ENCODE results near the gene UBL7.

UBL7 gene

GRCh38 chr15:74406517-74406916 lies 54.4 kb downstream of the UBL7 start:
- DNase-seq, result no peak

GRCh38 chr15:74405823-74406222 lies 55.1 kb downstream of the UBL7 start:
- no peak for DNase-seq

DNA sequence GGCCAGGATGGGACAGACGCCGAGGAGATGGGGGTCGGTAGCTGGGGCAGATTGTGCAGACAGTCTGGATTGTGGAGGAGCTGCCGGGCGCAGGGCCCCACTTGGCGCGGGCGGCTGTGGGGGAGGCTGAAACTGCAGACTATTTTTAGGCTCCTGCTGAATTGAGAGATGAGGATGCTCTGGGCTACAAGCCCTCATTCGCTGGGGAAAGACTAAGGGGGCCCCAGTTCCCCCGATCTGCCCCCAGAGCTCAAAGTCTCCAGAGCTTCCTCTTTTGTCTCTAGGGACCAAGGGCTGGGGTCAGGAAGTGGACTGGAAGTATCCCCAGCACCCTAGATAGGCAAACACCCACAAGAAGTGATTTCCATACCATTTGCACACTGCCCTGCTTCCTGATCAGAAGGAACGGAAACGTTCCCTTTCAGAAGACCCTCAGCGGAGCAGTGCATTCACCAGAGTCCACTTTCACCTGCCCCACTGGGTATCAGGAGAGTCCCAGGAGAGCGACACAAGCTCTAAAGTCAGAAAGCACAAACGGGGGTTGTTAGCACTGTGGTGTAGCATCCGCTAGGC lies 56.9 kb downstream of the UBL7 start:
- DNase-seq, result peak; percentile 50

DNA sequence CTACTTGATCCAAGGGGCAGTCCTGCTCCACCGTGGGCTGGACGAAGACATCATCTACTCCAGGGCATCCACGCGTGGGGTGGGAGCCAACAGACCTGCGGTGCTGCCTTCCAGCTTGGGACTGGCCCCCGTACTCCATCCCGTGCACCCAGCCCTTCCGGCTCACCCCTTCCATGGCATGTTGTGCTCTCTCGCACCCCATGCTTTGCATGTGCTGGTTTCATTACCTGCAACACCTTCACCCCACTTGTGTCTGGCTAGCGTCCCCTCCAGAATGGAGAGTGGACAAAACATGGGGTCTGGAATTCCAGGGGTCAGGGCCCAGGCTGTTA lies 57.4 kb downstream of the UBL7 start:
- DNase-seq, result no peak

- no peak for DNase-seq
Observed at GRCh38 chr15:74402873-74403587, 57.9 kb downstream of the UBL7 start.

DNA sequence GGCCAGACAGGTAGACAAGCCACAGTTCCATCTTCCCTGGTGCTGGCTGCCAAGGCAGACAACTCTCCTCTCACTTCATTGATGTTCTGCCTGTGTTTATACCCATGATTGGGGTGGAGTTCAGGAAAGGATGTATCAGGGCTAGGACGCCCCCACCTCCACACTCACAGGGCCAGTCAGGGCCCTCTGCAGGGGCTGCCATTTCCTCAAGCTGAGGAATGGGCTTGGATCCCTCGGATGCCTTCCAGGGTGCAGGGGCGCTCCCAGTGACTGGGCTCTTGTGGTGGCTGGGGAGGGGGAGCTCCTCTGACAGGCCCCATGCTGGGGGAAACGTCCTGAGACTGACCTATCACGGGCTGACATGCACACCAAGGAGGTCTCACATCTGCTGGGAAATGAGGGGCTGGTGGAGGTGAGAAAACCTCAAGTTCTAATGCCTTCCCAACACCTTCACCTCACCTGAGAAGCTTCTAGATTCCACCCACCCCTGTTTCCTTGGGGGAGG lies 58.6 kb downstream of the UBL7 start:
- no peak for DNase-seq

GRCh38 chr15:74400915-74401757 lies 59.8 kb downstream of the UBL7 start:
- DNase-seq, result no peak

DNA sequence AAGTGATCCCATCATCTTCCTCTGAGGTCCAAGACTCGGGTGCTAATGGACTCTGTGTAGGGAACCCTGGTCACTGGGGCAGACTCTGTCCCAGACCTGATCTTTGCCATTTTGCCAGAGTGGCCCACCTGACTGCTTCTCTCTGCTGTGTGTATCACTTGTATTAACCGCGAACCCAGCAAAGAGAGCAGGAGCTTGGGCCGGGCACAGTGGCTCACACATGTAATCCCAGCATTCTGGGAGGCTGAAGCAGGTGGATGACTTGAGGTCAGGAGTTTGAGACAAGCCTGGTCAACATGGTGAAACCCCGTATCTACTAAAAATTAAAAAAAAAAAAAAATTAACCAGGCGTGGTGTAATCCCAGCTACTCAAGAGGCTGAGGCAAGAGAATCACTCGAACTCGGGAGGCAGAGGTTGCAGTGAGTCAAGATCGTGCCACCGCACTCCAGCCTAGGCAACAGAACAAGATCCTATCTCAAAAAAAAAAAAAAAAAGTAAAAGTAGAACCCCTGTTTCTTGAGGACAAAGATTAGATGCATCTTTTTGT lies 60.6 kb downstream of the UBL7 start:
- DNase-seq, result no peak

GRCh38 chr15:74399511-74400312 lies 61.2 kb downstream of the UBL7 start:
- peak; percentile 93 for DNase-seq

DNA sequence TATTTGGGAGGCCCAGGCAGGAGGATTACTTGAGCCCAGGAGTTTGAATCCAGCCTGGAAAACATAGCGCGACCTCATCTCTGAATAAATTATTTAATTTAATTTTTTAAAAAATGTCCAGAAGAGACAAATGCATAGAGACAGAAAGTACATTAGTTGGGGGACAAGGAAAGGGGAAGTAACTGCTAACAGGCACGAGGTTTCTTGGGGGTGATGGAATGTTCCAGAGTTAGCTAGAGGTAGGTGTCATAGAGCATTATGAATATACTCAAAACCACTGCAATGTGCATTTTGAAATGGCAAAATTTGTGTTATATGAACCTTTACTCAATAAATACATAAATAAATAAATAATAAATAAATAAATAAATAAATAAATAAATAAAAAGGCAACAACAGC lies 61.9 kb downstream of the UBL7 start:
- DNase-seq, result no peak

DNA sequence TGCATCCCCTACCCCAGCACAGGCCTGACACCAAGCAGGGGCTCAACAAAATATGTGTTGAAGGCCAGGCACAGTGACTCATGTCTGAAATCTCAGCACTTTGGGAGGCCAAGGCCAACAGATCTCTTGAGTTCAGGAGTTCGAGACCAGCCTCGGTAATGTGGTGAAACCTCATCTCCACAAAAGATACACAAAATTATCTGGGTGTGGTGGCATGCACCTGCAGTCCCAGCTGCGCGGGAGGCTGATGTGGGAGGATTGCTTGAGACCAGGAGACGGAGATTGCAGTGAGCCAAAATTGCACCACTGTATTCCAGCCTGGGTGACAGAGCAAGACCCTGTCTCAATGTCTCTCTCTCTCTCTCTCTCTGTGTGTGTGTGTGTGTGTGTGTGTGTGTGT lies 62.8 kb downstream of the UBL7 start:
- DNase-seq, result no peak

GRCh38 chr15:74397239-74398068 lies 63.5 kb downstream of the UBL7 start:
- DNase-seq, result no peak

GRCh38 chr15:74396445-74397238 lies 64.3 kb downstream of the UBL7 start:
- peak; percentile 77 for DNase-seq

GRCh38 chr15:74396146-74396438 lies 64.9 kb downstream of the UBL7 start:
- DNase-seq, result no peak
